NCI-H460 (cell line): ENCODE results near the gene SEZ6. TPM values are rescaled to one million over a fixed set of nuclear protein-coding genes. Genes with fewer than 3 reads are reported as not detected.

Experiments used
- DNase-seq: peaks from one replicate; pipeline ENCODE4 v3.0.0-alpha.2; 2016; ENCODE audit warnings: low read depth; ENCODE audit errors: extremely low read depth
- total RNA-seq: library from RNA; depleted of rRNA; stranded (reverse); fragments of >200 nt; shearing (Covaris generic); gene quantifications from 2 replicates; pipeline ENCODE4 v1.2.3, GENCODE V29; 2014

The SEZ6 gene
- total RNA-seq, 1 experiment from 2014 or later, result not detected

GRCh38 chr17:28957277-28957991 is 48.4 kb downstream of the SEZ6 start:
- DNase-seq, result no peak

DNA sequence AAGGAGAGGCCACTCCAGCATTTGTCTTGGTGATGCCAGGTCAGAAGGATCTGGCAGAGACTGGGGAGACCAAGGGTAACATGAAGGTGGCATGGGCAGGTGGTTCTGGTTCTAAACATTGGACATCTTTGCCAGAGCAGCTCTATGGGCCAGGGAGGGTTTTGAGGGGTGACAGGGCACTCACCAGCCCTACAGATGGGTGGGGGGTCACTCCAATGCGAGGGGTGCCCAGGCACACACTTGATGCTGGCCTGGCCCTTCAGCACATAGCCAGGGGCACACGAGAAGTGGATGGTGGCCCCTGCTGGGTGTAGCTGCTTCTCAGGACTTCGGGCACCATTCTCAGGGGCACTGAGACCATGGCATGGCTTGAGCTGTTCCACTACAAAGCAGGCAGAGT is 49.0 kb downstream of the SEZ6 start:
- no peak for DNase-seq

DNA sequence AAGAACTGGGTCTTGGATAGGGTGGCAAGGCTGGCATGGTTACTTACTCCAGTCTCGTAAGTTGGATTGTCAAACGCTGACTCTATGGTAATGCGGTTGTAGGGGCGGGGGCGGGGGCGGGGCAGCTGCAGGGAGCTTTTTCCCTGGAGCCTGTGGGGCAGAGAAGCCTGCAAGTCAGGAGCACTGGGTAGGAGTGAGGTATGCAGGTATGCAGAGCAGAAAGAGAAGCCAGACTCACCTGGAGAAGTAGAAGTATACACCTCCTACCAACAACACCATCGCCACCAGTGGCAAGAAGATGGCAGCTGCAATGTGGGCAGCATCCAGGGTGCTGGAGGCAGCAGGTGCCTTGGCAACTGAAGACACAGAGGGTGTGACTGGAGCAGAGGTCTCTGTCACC is 49.7 kb downstream of the SEZ6 start:
- no peak for DNase-seq

GRCh38 chr17:28955408-28955807 is 50.4 kb downstream of the SEZ6 start:
- DNase-seq, result no peak

GRCh38 chr17:28954886-28955285 is 50.9 kb downstream of the SEZ6 start:
- DNase-seq, result no peak

GRCh38 chr17:28953444-28954118 is 52.3 kb downstream of the SEZ6 start:
- DNase-seq, result peak; percentile 32

DNA sequence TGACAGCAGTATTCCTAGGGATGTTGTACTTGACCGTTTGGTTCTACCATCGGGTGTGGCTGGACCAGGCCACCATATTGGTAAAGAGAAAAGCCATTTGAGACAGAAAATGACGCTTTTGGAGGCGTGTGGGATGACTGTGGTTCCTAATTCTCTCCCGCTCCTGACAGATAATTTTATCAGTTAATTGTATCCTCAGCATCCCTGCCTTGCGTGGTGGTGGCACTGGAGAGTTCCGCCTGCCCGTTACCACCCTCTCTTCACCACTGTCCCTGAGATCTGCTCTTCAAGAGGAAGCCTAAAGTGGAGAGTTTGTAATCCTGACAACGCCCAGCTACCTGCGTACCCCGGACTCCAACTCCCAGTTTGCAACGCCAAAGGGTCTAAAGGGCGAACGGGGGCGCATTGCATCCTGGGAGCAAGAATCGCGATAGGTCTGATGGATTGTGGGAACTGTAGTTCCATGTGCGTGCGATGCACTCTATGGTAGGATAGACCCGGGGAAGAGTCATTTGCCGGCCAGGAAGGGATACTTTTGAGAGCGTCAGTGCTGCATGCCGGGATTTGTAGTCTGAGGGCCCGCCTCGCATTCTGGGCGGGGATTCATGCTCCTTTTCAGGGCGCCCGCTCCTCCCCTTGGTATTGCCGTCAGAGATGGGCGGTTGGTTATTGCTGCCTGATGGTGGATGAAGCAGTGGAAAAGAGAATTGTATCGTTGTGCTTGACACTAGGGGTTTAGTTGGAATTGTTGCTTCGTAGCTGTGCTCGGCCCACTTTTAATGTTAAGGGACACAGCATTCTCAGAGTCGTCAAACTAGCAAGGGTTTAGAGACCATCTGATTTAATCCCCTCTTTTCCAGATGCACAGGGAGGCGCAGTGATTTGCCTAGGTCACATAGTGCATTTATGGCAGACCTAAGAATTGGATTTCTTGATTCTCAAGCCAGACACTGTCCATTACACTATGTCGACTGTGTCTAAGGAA is 53.5 kb downstream of the SEZ6 start:
- peak; percentile 99 for DNase-seq

DNA sequence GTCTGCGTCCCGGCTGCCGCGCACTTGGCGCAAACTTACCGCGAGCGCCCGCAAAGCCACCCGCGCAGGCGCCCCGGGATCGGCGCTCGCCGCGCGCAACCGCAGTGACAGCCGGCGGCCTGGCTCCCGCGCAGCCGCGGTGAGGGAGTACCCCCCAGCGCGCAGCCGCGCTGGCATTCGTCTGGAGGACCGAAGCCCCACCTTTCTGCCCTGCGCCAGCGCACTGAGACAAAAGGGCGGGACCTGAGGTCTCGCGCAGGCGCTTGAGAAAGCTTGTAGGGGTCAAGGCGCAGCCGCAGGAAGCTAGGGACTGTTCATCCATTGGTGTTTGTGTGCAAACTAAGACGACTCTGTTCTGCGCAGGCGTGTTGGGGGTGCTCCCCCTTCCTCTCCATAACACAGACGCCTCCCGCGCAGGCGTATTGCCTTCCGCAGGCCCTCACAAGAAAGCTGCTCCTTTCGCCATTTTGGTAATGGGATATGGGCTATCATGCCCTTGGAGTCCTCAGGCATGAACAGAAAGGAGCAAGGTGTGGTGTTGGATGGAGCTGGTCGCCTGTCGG is 54.3 kb downstream of the SEZ6 start, which contains the start of gene PHF12:
TSS of gene PHF12 (minus strand) at position 91 of the 563 bp plus-strand sequence. CDS start 558 bp downstream, outside the sequence.
- DNase-seq, result peak; percentile 100

- DNase-seq, result no peak
These were observed 54.9 kb downstream of the SEZ6 start for GRCh38 chr17:28950752-28951427.

DNA sequence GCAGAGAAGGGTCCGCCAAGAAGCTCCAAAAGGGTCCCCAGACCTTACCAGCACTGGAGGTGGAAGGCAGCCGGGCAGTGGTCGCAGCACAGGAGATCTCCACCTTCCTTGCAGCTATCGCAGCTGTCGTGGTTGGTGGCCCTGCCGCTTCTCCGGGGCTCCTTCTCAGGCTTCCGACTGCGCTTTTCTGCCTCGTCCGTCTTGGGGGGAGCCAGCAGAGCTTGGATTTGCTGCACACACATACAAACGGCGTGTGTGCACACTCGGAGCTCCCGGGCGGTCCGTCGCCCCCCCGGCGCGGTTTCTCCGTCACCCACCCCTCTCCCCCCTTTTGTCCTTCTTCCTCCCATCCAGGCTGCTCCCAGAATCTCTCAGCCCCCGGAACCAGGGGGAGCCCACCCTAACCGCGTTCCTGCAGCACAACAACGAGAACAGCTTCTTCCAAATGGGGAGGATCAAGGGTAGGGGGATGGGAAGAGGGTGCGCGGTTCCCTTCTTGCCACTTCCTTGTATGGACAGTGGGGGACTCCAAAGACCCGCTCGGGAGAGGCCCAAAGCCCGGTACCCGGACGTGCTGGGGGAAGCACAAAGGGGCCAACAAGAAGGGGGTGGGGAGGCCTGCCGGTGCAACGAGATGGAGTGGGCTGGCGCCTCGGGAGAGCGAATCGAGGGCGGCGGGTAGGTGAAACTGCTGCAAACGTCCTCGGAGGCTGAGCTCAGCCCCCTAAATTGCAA is 55.6 kb downstream of the SEZ6 start:
- DNase-seq, result no peak

DNA sequence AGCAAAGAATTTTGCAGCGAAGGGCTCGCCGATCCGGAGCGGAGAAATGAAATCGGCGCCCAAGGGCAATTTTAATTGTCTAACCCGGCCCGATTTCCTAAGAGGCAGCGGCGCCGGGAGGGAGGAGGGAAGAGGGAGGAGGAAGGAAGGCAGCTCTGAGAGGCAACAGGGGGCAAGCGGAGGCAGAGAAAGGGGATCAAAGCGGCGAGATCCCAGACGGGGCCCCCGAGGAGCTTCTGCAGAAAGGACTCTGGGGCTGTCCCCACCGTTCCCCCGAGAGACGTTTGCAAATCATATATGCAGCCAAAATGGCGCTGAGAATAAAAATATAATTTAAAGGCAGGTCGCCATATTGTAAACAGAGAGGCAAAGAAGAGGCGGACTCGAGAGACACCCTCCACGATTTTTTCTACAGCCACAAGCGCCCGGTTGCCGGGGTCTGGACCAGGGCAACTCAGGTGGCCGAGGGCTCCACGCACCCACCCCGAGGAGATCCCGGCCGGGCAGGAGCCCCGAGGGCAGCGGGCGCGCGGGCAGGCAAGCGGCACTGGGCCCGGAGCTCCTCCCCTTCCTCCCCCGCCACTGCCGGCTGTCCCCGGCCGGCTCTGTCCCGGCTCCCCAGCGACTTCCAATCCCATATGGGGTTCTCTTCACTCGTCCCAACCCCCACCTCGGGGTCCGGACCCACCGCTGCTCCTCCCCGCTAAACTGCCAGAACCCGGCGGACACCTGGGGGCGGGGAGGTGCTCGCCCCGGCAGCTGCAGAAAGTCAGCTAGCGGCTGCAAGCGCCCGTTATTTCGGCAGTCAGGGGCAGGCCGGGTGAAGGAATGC is 56.4 kb downstream of the SEZ6 start:
- no peak for DNase-seq

DNA sequence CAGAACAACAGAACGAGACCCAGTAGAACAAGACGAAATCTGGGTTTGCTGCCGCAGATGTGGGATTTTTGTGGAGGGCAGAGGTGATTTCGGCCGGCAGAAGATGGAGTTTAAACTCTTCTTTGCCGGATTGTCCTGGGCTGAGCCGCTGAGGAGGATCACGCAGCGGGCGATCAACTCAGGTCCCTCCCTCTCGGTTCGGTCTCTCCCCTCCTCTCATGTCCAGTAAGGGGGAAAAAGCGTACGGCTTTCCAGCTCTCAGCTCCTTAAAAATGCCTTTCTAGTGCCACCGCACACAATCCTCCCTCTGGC is 57.0 kb downstream of the SEZ6 start:
- no peak for DNase-seq

GRCh38 chr17:28948342-28948741 is 57.5 kb downstream of the SEZ6 start:
- no peak for DNase-seq

GRCh38 chr17:28947639-28948038 is 58.2 kb downstream of the SEZ6 start:
- no peak for DNase-seq

GRCh38 chr17:28946239-28946638 is 59.6 kb downstream of the SEZ6 start:
- DNase-seq, result no peak

DNA sequence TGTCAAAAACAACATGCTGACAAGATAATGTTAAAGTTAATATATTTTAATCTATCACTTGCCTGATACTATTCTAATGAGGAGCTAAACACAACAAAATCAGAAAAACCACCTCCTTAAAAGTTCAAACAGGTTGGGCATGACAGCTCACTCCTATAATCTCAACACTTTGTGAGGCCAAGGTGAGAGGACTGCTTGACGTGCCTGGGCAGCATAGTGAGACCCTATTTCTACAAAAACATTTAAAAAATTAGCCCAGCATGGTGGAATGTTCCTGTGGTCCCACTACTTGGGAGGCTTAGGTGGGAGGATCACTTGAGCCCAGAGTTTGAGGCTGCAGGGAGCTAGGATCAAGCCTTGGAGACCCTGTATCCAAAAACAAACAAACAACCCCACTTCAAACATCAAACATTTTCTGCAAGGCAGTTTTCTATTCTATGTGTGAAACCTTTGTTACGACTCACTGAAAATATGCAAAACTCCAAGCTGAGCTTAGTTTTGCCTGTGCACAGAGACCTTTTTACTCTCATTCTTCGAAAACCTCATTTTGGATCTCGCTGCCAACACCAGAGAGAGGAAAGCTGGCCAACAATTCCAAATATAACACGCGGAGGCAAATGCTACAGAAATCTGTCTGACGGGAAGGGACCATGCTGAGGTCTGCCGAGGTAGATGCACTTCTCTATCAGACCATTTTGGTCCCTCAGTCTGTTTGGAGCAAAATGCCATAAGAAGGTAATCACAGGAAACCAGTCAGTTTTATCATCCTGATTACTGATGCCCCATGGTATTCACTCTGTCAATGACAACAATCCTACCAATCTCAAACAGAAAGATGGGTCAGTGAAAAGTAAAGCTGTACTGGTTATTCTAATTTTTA is 60.7 kb downstream of the SEZ6 start:
- DNase-seq, result no peak

- no peak for DNase-seq
These were observed 61.5 kb downstream of the SEZ6 start for GRCh38 chr17:28944343-28944742.

GRCh38 chr17:28942925-28943324 is 62.9 kb downstream of the SEZ6 start:
- no peak for DNase-seq
